22Rv1 (cell line): ENCODE data around the gene HOOK2.
A peak's percentile ranks its signal among the peaks of the same experiment; 100 is the strongest.
"Not testable (repeated sequence)": the region's sequence is repeated elsewhere in the genome, so short reads cannot be mapped to it uniquely, and the experiment has no call there.

Experiments used
- H3K27ac ChIP-seq: fragments of 450-650 bp; 2 replicates; pipeline ENCODE4 v1.5.1; 2017
- ZFX ChIP-seq: fragments of 450-650 bp; IDR thresholded peaks from 2 replicates; pipeline ENCODE4 v1.6.1; 2017; ENCODE audit warnings: antibody characterized with exemption, borderline replicate concordance
- TF ChIP-seq, protein P1 (sequence below): fragments of 450-650 bp; IDR thresholded peaks from 2 replicates; pipeline ENCODE4 v1.5.1; 2017; ENCODE audit warnings: mild to moderate bottlenecking

The HOOK2 gene

GRCh38 chr19:12720851-12721655, 54.3 kb downstream of the HOOK2 start:
- TF ChIP-seq ZFX: no peak
- TF ChIP-seq, protein P1, sequence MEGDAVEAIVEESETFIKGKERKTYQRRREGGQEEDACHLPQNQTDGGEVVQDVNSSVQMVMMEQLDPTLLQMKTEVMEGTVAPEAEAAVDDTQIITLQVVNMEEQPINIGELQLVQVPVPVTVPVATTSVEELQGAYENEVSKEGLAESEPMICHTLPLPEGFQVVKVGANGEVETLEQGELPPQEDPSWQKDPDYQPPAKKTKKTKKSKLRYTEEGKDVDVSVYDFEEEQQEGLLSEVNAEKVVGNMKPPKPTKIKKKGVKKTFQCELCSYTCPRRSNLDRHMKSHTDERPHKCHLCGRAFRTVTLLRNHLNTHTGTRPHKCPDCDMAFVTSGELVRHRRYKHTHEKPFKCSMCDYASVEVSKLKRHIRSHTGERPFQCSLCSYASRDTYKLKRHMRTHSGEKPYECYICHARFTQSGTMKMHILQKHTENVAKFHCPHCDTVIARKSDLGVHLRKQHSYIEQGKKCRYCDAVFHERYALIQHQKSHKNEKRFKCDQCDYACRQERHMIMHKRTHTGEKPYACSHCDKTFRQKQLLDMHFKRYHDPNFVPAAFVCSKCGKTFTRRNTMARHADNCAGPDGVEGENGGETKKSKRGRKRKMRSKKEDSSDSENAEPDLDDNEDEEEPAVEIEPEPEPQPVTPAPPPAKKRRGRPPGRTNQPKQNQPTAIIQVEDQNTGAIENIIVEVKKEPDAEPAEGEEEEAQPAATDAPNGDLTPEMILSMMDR: no peak

DNA sequence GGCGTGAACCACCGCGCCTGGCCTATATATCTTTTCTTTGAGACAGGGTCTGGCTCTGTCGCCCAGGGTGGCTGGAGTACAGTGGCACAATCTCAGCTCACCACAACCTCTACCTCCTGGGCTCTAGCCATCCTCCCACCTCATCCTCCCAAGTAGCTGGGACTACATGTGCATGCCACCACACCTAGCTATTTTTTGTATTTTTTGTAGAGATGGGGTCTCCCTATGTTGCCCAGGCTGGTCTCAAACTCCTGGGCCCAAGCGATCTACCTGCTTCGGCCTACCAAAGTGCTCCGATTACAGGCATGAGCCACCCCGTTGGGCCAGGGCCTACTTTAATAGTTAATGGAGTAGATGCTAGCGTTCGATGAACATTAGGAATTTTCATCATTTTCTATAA, 55.1 kb downstream of the HOOK2 start:
- no peak for TF ChIP-seq ZFX
- TF ChIP-seq, protein P1: no peak
- H3K27ac ChIP-seq: 0 out of 2 replicates have a peak overlapping the region, but pooled peaks have one; percentile 94

More at GRCh38 chr19:12720851-12721655, 54.3 kb downstream of the HOOK2 start:
- H3K27ac ChIP-seq: peak overlapping the region; percentile 94

GRCh38 chr19:12715929-12716328, 59.4 kb downstream of the HOOK2 start:
- no peak overlapping the region for H3K27ac ChIP-seq
- TF ChIP-seq ZFX: no peak
- TF ChIP-seq, protein P1: no peak

DNA sequence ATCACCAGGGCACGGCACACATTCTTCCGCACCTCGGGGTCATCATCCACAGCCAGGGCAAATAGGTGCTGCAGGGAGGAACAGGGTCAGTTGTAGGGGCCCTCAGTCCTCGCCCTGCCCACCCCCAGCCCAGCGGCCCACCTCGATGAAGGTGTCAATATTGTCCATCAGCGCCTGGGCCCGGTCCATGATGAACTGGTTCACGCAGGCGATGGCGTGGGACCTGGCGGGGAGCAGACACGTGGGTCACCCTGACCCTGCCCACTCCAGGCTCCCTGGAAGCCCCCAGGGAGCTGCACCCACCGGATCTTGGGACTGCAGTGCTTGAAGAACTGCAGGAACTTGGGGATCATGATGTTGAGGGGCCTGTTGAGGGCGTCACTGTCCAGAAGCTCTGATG, 60.2 kb downstream of the HOOK2 start:
- TF ChIP-seq, protein P1: no peak
- no peak for TF ChIP-seq ZFX
- H3K27ac ChIP-seq: no peak overlapping the region

DNA sequence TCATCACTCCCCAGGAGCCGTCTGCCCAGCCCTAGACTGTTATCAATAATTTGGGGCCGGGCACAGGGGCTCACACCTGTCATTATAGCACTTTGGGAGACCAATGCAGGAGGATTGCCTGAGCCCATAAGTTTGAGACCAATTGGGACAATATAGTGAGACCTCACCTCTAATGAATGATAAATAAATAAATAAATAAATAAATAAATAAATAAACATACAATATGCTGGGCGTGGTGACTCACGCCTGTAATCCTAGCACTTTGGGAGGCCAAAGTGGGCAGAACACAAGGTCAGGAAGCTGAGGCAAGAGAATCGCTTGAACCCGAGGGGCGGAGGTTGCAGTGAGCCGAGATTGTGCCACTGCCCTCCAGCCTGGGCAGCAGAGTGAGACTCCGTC, 62.0 kb downstream of the HOOK2 start:
- H3K27ac ChIP-seq: not testable (repeated sequence)
